ENCODE data around the gene KLRC1. TPM values are rescaled to one million over a fixed set of nuclear protein-coding genes. Genes with fewer than 3 reads are reported as not detected.
"Not testable (repeated sequence)": the region's sequence is repeated elsewhere in the genome, so short reads cannot be mapped to it uniquely, and the experiment has no call there.

Gene KLRC1
- polyA plus RNA-seq, 1 experiment: not detected

GRCh38 chr12:10454531-10454930 lies 1.4 kb upstream of the KLRC1 start:
- H3K4me3 ChIP-seq (ENCODE audit: low read depth, low read length): no peak overlapping the region
- no peaks in the 10 kb centered on the region for H3K27me3 ChIP-seq (ENCODE audit: control insufficient read depth, insufficient read depth, low read length)
- TF ChIP-seq CTCF (IDR thresholded peaks at IDR 0.05; ENCODE audit: low read depth, low read length): no peak
- POLR2A ChIA-PET: no interaction called here
- H3K9me3 ChIP-seq (ENCODE audit: control insufficient read depth, insufficient read depth, low read length): no peaks in the 10 kb centered on the region
- CTCF ChIA-PET: no interaction called here
- no peak overlapping the region for H3K27ac ChIP-seq (ENCODE audit: low read depth, low read length)
- DNase-seq (ENCODE audit: low read depth, low spot score): no peak

- no peak for DNase-seq (ENCODE audit: low read depth, low spot score)
- Histone ChIP-seq H3K4me3 (ENCODE audit: low read depth, low read length) (no peak overlapping the region), H3K27me3 (ENCODE audit: control insufficient read depth, insufficient read depth, low read length) (no peaks in the 10 kb centered on the region), H3K27ac (ENCODE audit: low read depth, low read length) (no peak overlapping the region), H3K9me3 (ENCODE audit: control insufficient read depth, insufficient read depth, low read length) (no peaks in the 10 kb centered on the region)
- CTCF ChIA-PET: no interaction called here
- TF ChIP-seq CTCF (IDR thresholded peaks at IDR 0.05; ENCODE audit: low read depth, low read length): no peak
- POLR2A ChIA-PET: no interaction called here
Measured at GRCh38 chr12:10448236-10448635, 4.9 kb downstream of the KLRC1 start.

- H3K9me3 ChIP-seq (ENCODE audit: control insufficient read depth, insufficient read depth, low read length); POLR2A ChIA-PET; H3K4me3 ChIP-seq (ENCODE audit: low read depth, low read length); CTCF ChIA-PET; DNase-seq (ENCODE audit: low read depth, low spot score); H3K27ac ChIP-seq (ENCODE audit: low read depth, low read length); H3K27me3 ChIP-seq (ENCODE audit: control insufficient read depth, insufficient read depth, low read length): not testable (repeated sequence)
Measured at GRCh38 chr12:10446052-10446451, 7.1 kb downstream of the KLRC1 start.

GRCh38 chr12:10441144-10441543 lies 12.0 kb downstream of the KLRC1 start:
- DNase-seq (ENCODE audit: low read depth, low spot score); POLR2A ChIA-PET; CTCF ChIA-PET; H3K4me3 ChIP-seq (ENCODE audit: low read depth, low read length); H3K27me3 ChIP-seq (ENCODE audit: control insufficient read depth, insufficient read depth, low read length); H3K27ac ChIP-seq (ENCODE audit: low read depth, low read length); H3K9me3 ChIP-seq (ENCODE audit: control insufficient read depth, insufficient read depth, low read length): not testable (repeated sequence)

GRCh38 chr12:10439608-10440274 lies 13.4 kb downstream of the KLRC1 start:
- POLR2A ChIA-PET; H3K4me3 ChIP-seq (ENCODE audit: low read depth, low read length); H3K9me3 ChIP-seq (ENCODE audit: control insufficient read depth, insufficient read depth, low read length); DNase-seq (ENCODE audit: low read depth, low spot score); H3K27me3 ChIP-seq (ENCODE audit: control insufficient read depth, insufficient read depth, low read length); CTCF ChIA-PET; H3K27ac ChIP-seq (ENCODE audit: low read depth, low read length): not testable (repeated sequence)

GRCh38 chr12:10437601-10438000 lies 15.6 kb downstream of the KLRC1 start:
- POLR2A ChIA-PET: not testable (repeated sequence)

GRCh38 chr12:10435816-10436215 lies 17.4 kb downstream of the KLRC1 start, which contains the start of gene KLRC2:
TSS of gene KLRC2 (minus strand) at chr12:10436010. CDS start at chr12:10435986, 24 bp downstream.
- H3K27me3 ChIP-seq (ENCODE audit: control insufficient read depth, insufficient read depth, low read length); H3K27ac ChIP-seq (ENCODE audit: low read depth, low read length); DNase-seq (ENCODE audit: low read depth, low spot score); H3K4me3 ChIP-seq (ENCODE audit: low read depth, low read length); H3K9me3 ChIP-seq (ENCODE audit: control insufficient read depth, insufficient read depth, low read length); POLR2A ChIA-PET; CTCF ChIA-PET: not testable (repeated sequence)

More at GRCh38 chr12:10437601-10438000, 15.6 kb downstream of the KLRC1 start:
- H3K4me3 ChIP-seq (ENCODE audit: low read depth, low read length); H3K27ac ChIP-seq (ENCODE audit: low read depth, low read length); H3K27me3 ChIP-seq (ENCODE audit: control insufficient read depth, insufficient read depth, low read length); H3K9me3 ChIP-seq (ENCODE audit: control insufficient read depth, insufficient read depth, low read length); CTCF ChIA-PET; DNase-seq (ENCODE audit: low read depth, low spot score): not testable (repeated sequence)

GRCh38 chr12:10430623-10431022 lies 22.6 kb downstream of the KLRC1 start:
- DNase-seq (ENCODE audit: low read depth, low spot score); H3K4me3 ChIP-seq (ENCODE audit: low read depth, low read length): not testable (repeated sequence)

GRCh38 chr12:10425938-10426337 lies 27.2 kb downstream of the KLRC1 start:
- DNase-seq (ENCODE audit: low read depth, low spot score); H3K9me3 ChIP-seq (ENCODE audit: control insufficient read depth, insufficient read depth, low read length); CTCF ChIA-PET; POLR2A ChIA-PET; H3K27me3 ChIP-seq (ENCODE audit: control insufficient read depth, insufficient read depth, low read length); H3K4me3 ChIP-seq (ENCODE audit: low read depth, low read length); H3K27ac ChIP-seq (ENCODE audit: low read depth, low read length): not testable (repeated sequence)

More at GRCh38 chr12:10430623-10431022, 22.6 kb downstream of the KLRC1 start:
- CTCF ChIA-PET; POLR2A ChIA-PET; H3K27ac ChIP-seq (ENCODE audit: low read depth, low read length); H3K9me3 ChIP-seq (ENCODE audit: control insufficient read depth, insufficient read depth, low read length); H3K27me3 ChIP-seq (ENCODE audit: control insufficient read depth, insufficient read depth, low read length): not testable (repeated sequence)

- CTCF ChIA-PET; H3K4me3 ChIP-seq (ENCODE audit: low read depth, low read length); H3K27ac ChIP-seq (ENCODE audit: low read depth, low read length); POLR2A ChIA-PET; H3K9me3 ChIP-seq (ENCODE audit: control insufficient read depth, insufficient read depth, low read length); DNase-seq (ENCODE audit: low read depth, low spot score); H3K27me3 ChIP-seq (ENCODE audit: control insufficient read depth, insufficient read depth, low read length): not testable (repeated sequence)
Measured at GRCh38 chr12:10424260-10424899, 28.8 kb downstream of the KLRC1 start.
